Endothelial cell of umbilical vein (primary cell): Measurements from ENCODE around the gene EPB41L1. TPM values are rescaled to one million over a fixed set of nuclear protein-coding genes. Genes with fewer than 3 reads are reported as not detected.

Experiments used
- BruUV-seq: library from RNA; stranded (reverse); fragments of 400-500 nt; replicated peaks from 2 replicates; lab custom pipeline; 2021; lab: Mats Ljungman, UMichigan
- CTCF ChIA-PET: fragments of 300-600, 350-600 bp; sonication (Branson Sonifier 250); formaldehyde crosslinking; loops from one replicate; lab custom pipeline; 2021; ENCODE audit warnings: antibody characterized with exemption, inconsistent platforms; lab: Charles Lee
- POLR2A ChIA-PET: fragments of 300-600, 350-600 bp; sonication (Branson Sonifier 250); formaldehyde crosslinking; loops from one replicate; lab custom pipeline; 2021; ENCODE audit warnings: antibody characterized with exemption, inconsistent platforms; lab: Charles Lee
- DNase-seq: peaks from one replicate; pipeline ENCODE4 v3.0.0-alpha.2; 2011; ENCODE audit warnings: low read depth, low spot score
- FAIRE-seq: peaks from 2 replicates; lab custom pipeline; 2011; peaks lifted over from hg19 to GRCh38; lab: Jason Lieb, UNC
- H2AFZ ChIP-seq: 2 replicates; pipeline ENCODE4 v1.6.0; 2012; ENCODE audit warnings: low read depth, low read length, control low read depth, inconsistent platforms
- H3K27ac ChIP-seq: 2 replicates; pipeline ENCODE4 v1.5.1; 2011; ENCODE audit warnings: low read depth, mild to moderate bottlenecking, control low read depth, low read length, moderate library complexity; ENCODE audit not compliant: insufficient read depth
- H3K27me3 ChIP-seq, 2 experiments: 2 replicates each; pipeline versions ENCODE4 v1.6.0 to v1.6.1; 2011; ENCODE audit warnings: low read length in 2 of 2, mixed read lengths in 1 of 2; ENCODE audit not compliant: control insufficient read depth in 2 of 2, insufficient read depth in 2 of 2
- H3K36me3 ChIP-seq, 2 experiments: 2 replicates in 1 of 2; 3 replicates in 1 of 2; pipeline ENCODE4 v1.5.1; 2011; ENCODE audit warnings: low read length in 2 of 2, mild to moderate bottlenecking in 1 of 2, moderate library complexity in 1 of 2; ENCODE audit not compliant: control insufficient read depth in 2 of 2, insufficient read depth in 2 of 2; ENCODE audit errors: extremely low read depth in 1 of 2
- H3K4me1 ChIP-seq: 3 replicates; pipeline ENCODE4 v1.5.1; 2011; ENCODE audit warnings: mild to moderate bottlenecking, low read length; ENCODE audit not compliant: control insufficient read depth, insufficient read depth; ENCODE audit errors: extremely low read depth
- H3K4me2 ChIP-seq: 2 replicates; pipeline ENCODE4 v1.6.1; 2011; ENCODE audit warnings: low read length, control low read depth, mixed read lengths; ENCODE audit not compliant: insufficient read depth
- H3K4me3 ChIP-seq, 3 experiments: fragments of 200-600 bp in 1 of 3; sonication (generic), shearing (Covaris generic) in 1 of 3; replicated peaks in 1 of 3; 2 replicates each; pipeline ENCODE4 v1.5.1; 2011 to 2016; ENCODE audit warnings: control low read depth in 3 of 3, low read length in 3 of 3, mild to moderate bottlenecking in 2 of 3, inconsistent platforms in 1 of 3, low read depth in 1 of 3, moderate library complexity in 1 of 3; ENCODE audit not compliant: insufficient read depth in 1 of 3
- H3K79me2 ChIP-seq: 2 replicates; pipeline ENCODE4 v1.6.0; 2012; ENCODE audit warnings: low read length, inconsistent platforms; ENCODE audit not compliant: control insufficient read depth, insufficient read depth
- H3K9ac ChIP-seq: replicated peaks from 2 replicates; pipeline ENCODE3; 2011; ENCODE audit warnings: low read length, control low read depth; ENCODE audit not compliant: insufficient read depth; ENCODE audit errors: extremely low read depth
- H3K9me1 ChIP-seq: replicated peaks from 3 replicates; pipeline ENCODE4 v1.6.0; 2011; ENCODE audit warnings: mild to moderate bottlenecking, low read length; ENCODE audit not compliant: control insufficient read depth, insufficient read depth; ENCODE audit errors: extremely low read depth
- H3K9me3 ChIP-seq: replicated peaks from 2 replicates; pipeline ENCODE4 v1.5.1; 2012; ENCODE audit warnings: low read length, inconsistent platforms; ENCODE audit not compliant: control insufficient read depth, insufficient read depth
- H4K20me1 ChIP-seq: replicated peaks from 2 replicates; pipeline ENCODE3; 2011; ENCODE audit warnings: mild to moderate bottlenecking, low read length; ENCODE audit not compliant: control insufficient read depth, insufficient read depth; ENCODE audit errors: extremely low read depth
- EZH2 ChIP-seq: IDR thresholded peaks from 2 replicates; pipeline ENCODE4 v1.6.1; 2012; ENCODE audit warnings: borderline replicate concordance, low read depth, mild to moderate bottlenecking, moderate library complexity, low read length, inconsistent platforms; ENCODE audit not compliant: severe bottlenecking
- FOS ChIP-seq: IDR thresholded peaks from 2 replicates; pipeline ENCODE4 v1.6.1; 2011; ENCODE audit warnings: mild to moderate bottlenecking, low read length, moderate library complexity, borderline replicate concordance; ENCODE audit not compliant: insufficient read depth
- GATA2 ChIP-seq: IDR thresholded peaks from 2 replicates; pipeline ENCODE4 v1.7.0; 2011; ENCODE audit warnings: low read depth, mild to moderate bottlenecking, moderate library complexity, mixed read lengths, low read length; ENCODE audit not compliant: insufficient read length, insufficient read depth
- JUN ChIP-seq: IDR thresholded peaks from 2 replicates; pipeline ENCODE4 v1.6.1; 2011; ENCODE audit warnings: borderline replicate concordance, low read depth; ENCODE audit not compliant: insufficient read length, insufficient read depth
- POLR2A ChIP-seq: IDR thresholded peaks from 2 replicates; pipeline ENCODE4 v1.6.1; 2012; ENCODE audit warnings: low read depth, mild to moderate bottlenecking, control low read depth, low read length
- POLR2AphosphoS5 ChIP-seq: IDR thresholded peaks from 2 replicates; pipeline ENCODE4 v1.6.1; 2012; ENCODE audit warnings: low read depth, mild to moderate bottlenecking, control low read depth, low read length, moderate library complexity; ENCODE audit not compliant: insufficient read depth
- dilution Hi-C: fragments of 300-500 bp; cut with MboI; formaldehyde crosslinking; loops from one replicate; pipeline ENCODE4 v1.15.0; 2019; ENCODE audit warnings: low sequenced_read_pairs; ENCODE audit not compliant: extremely low pct_ligation_motif_present
- intact Hi-C: fragments of 100-400 bp; cut with micrococcal nuclease; formaldehyde crosslinking; loops from one replicate; pipeline ENCODE4 v1.10.0; 2022
- polyA plus RNA-seq, 4 experiments: library from polyadenylated mRNA; depleted of rRNA in 3 of 4; stranded (reverse) in 3 of 4; unstranded in 1 of 4; fragments of >200 nt; gene quantifications; 2 replicates each; pipeline versions ENCODE4 v1.2.1 to v1.2.3, GENCODE V29; 2011 to 2012; ENCODE audit warnings: missing spikeins in 1 of 4
- total RNA-seq: library from RNA; stranded (reverse); gene quantifications from 2 replicates; pipeline ENCODE4 v1.2.3, GENCODE V29; 2021
- TF ChIP-seq, protein P1 (sequence below), 2 donors: IDR thresholded peaks; 1 replicate in 1 of 2; 2 replicates in 1 of 2; pipeline ENCODE4 v1.5.1; 2011; ENCODE audit warnings: low read length in 2 of 2, mild to moderate bottlenecking in 2 of 2, moderate library complexity in 2 of 2, control low read depth in 1 of 2, inconsistent platforms in 1 of 2, low read depth in 1 of 2; ENCODE audit not compliant: insufficient read depth in 1 of 2; ENCODE audit errors: extremely low read depth in 1 of 2
- TF ChIP-seq, protein P2 (sequence below): IDR thresholded peaks from 2 replicates; pipeline ENCODE4 v1.6.1; 2011; ENCODE audit not compliant: insufficient read depth, insufficient read length

Gene EPB41L1
- total and polyA plus RNA-seq, 2 donors (not counting 3 experiments of a cell fraction or from before 2014, with no cell fraction given): 6.1 to 12.2 TPM

DNA sequence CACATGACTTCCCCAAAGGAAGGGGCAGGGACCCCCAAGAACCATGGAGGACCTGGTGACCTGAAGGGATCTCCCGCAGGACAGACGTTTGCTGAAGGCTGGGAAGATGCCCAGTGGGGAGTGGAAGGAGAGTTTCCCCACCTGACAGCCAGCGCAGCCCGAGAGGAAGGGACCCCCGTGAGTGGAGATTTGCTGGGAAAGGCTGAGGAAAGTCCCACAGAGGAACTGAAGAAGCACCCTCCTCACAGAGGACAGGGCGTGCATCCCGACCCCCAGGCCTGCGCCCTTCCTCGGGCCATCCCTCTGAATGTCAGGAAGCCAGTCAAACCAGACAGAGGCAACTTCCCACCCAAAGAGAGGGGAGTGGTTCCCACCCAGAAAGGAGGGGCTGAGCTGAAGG lies 52.1 kb downstream of the EPB41L1 start:
- no TSS peak for BruUV-seq
- dilution Hi-C loops: no loop called here
- Histone ChIP-seq H3K36me3 (no peaks in the 10 kb centered on the region), H3K79me2 (no peaks in the 10 kb centered on the region), H3K27me3 (peaks cover 0 to 4% of the 10 kb centered on the region in 2 experiments), H3K9me3 (no peaks in the 10 kb centered on the region), H3K27ac (no peak overlapping the region), H4K20me1 (no peaks in the 10 kb centered on the region), H2AFZ (no peak overlapping the region), H3K4me2 (no peak overlapping the region), H3K9me1 (no peaks in the 10 kb centered on the region), H3K9ac (no peak overlapping the region), H3K4me3 (no peak overlapping the region), H3K4me1 (no peaks in the 10 kb centered on the region)
- TF ChIP-seq, protein P1, sequence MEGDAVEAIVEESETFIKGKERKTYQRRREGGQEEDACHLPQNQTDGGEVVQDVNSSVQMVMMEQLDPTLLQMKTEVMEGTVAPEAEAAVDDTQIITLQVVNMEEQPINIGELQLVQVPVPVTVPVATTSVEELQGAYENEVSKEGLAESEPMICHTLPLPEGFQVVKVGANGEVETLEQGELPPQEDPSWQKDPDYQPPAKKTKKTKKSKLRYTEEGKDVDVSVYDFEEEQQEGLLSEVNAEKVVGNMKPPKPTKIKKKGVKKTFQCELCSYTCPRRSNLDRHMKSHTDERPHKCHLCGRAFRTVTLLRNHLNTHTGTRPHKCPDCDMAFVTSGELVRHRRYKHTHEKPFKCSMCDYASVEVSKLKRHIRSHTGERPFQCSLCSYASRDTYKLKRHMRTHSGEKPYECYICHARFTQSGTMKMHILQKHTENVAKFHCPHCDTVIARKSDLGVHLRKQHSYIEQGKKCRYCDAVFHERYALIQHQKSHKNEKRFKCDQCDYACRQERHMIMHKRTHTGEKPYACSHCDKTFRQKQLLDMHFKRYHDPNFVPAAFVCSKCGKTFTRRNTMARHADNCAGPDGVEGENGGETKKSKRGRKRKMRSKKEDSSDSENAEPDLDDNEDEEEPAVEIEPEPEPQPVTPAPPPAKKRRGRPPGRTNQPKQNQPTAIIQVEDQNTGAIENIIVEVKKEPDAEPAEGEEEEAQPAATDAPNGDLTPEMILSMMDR (IDR thresholded peaks at IDR 0.05; ENCODE audit: extremely low read depth in 1 of 2, insufficient read depth in 1 of 2, low read depth in 1 of 2, low read length in 2 of 2): no peak
- TF ChIP-seq JUN (no peak), FOS (no peak), POLR2AphosphoS5 (no peak), POLR2A (no peak), EZH2 (no peak), GATA2 (no peak)
- TF ChIP-seq, protein P2, sequence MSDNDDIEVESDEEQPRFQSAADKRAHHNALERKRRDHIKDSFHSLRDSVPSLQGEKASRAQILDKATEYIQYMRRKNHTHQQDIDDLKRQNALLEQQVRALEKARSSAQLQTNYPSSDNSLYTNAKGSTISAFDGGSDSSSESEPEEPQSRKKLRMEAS: no peak
- FAIRE-seq: no peak
- DNase-seq: no peak
- intact Hi-C loops: no loop called here
- CTCF ChIA-PET: interaction anchor here (0.9 to 2.2 kb wide), 5 partner anchors 51 to 233 kb away, joined by 3 to 7 read pairs (median 4); no protein-coding TSS in a partner anchor
- POLR2A ChIA-PET: no interaction called here
